Naive B cell (primary cell): ENCODE results near the gene ELOVL1. TPM values are rescaled to one million over a fixed set of nuclear protein-coding genes. Genes with fewer than 3 reads are reported as not detected.
A peak's percentile ranks its signal among the peaks of the same experiment; 100 is the strongest.
"Not testable (repeated sequence)": the region's sequence is repeated elsewhere in the genome, so short reads cannot be mapped to it uniquely, and the experiment has no call there.

Source experiments
- ATAC-seq, 2 donors: fragments of 150-1000 bp; cut with Tn5 transposase; 2 replicates each; pipeline ENCODE4 v1.10.0; 2021; ENCODE audit warnings: low read depth in 2 of 2, mild to moderate bottlenecking in 2 of 2, moderate library complexity in 2 of 2
- DNase-seq: peaks from one replicate; pipeline ENCODE4 v3.0.0; 2022
- H3K27ac Mint-ChIP-seq, 6 donors: one replicate each; pipeline ENCODE4 v1.8.0; 2020 to 2022; ENCODE audit warnings: mild to moderate bottlenecking in 6 of 6, mixed read lengths in 6 of 6, moderate library complexity in 5 of 6, inconsistent platforms in 2 of 6
- H3K27me3 Mint-ChIP-seq, 3 donors: one replicate each; pipeline ENCODE4 v1.8.0; 2021 to 2022; ENCODE audit warnings: mixed read lengths in 3 of 3, mild to moderate bottlenecking in 1 of 3
- H3K36me3 Mint-ChIP-seq, 2 donors: one replicate each; pipeline ENCODE4 v1.8.0; 2020 to 2022; ENCODE audit warnings: mixed read lengths in 2 of 2, inconsistent platforms in 1 of 2, mild to moderate bottlenecking in 1 of 2
- H3K4me1 Mint-ChIP-seq, 3 donors: one replicate each; pipeline ENCODE4 v1.8.0; 2020 to 2022; ENCODE audit warnings: mixed read lengths in 3 of 3, inconsistent platforms in 1 of 3, mild to moderate bottlenecking in 1 of 3, moderate library complexity in 1 of 3
- H3K4me3 Mint-ChIP-seq, 8 donors: one replicate each; pipeline ENCODE4 v1.8.0; 2020 to 2022; ENCODE audit warnings: mild to moderate bottlenecking in 8 of 8, mixed read lengths in 8 of 8, moderate library complexity in 8 of 8, inconsistent platforms in 2 of 8
- H3K9me3 Mint-ChIP-seq, 7 donors: one replicate each; pipeline ENCODE4 v1.8.0; 2020 to 2022; ENCODE audit warnings: mixed read lengths in 7 of 7, mild to moderate bottlenecking in 5 of 7, inconsistent platforms in 2 of 7, moderate library complexity in 1 of 7
- polyA plus RNA-seq, 6 donors: library from polyadenylated mRNA; unstranded; fragments of 300-500 nt; fragmentation: Illumina TruSeq; gene quantifications; one replicate each; pipeline ENCODE4 v1.2.3, GENCODE V29; 2021; ENCODE audit warnings: low read depth in 6 of 6

Gene ELOVL1
- 10 to 100 TPM; 55.8 to 91.0 (median 69.4) TPM for polyA plus RNA-seq

- ATAC-seq, result peak; percentile 79 to 80
- Mint-ChIP-seq H3K4me1 (peaks cover 43 to 53% (median 47%) of the 10 kb centered on the region in 3 donors), H3K36me3 (peaks cover 8 to 9% of the 10 kb centered on the region in 2 donors), H3K27me3 (no peaks in the 10 kb centered on the region), H3K4me3 (peak within 1 kb of the TSS; percentile 84 to 99 (median 92)), H3K27ac (peak within 1 kb of the TSS; percentile 85 to 99 (median 90)), H3K9me3 (no peaks in the 10 kb centered on the region)
- DNase-seq, result peak; percentile 89
Measured at GRCh38 chr1:43367904-43368645, at the start of gene ELOVL1. Gene ELOVL1, minus strand, starts transcription at chr1:43368011. Its CDS starts 2,402 bp downstream, at chr1:43365609.

DNA sequence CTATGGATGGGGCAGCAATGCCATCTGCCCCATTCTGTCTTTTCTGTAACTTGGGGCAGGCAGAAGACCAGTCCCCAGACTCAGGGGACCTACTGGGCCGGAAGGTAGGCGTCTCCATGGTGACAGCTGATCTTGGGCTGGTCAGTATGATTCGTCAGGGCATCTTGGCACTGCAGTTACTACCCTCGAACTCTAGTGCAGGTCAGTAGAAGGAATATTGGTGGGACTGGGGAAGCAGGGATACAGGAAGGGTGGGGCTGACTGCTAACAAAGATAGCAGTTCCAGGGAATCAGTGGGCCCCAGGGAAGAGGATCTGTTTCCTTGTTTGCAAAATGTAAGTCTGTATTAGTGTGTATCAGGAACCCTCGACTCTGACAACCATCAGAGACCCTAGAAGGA, 48.1 kb upstream of the ELOVL1 start:
- no peak for DNase-seq
- Mint-ChIP-seq H3K4me1 (peaks cover 5 to 6% (median 6%) of the 10 kb centered on the region in 3 donors), H3K27ac (no peak overlapping the region), H3K27me3 (no peaks in the 10 kb centered on the region), H3K9me3 (no peaks in the 10 kb centered on the region), H3K36me3 (peaks cover 8 to 9% of the 10 kb centered on the region in 2 donors), H3K4me3 (no peak overlapping the region)
- ATAC-seq, result no peak

- peak; percentile 74 for DNase-seq
- ATAC-seq, result peak; percentile 89 to 98
- H3K27ac Mint-ChIP-seq, result peak overlapping the region in 4 of 6 donors; percentile 21 to 55 (median 27)
- H3K9me3 Mint-ChIP-seq, result no peaks in the 10 kb centered on the region
- peaks cover 5 to 6% (median 6%) of the 10 kb centered on the region in 3 donors for H3K4me1 Mint-ChIP-seq
- no peaks in the 10 kb centered on the region for H3K27me3 Mint-ChIP-seq
- peaks cover 4 to 8% of the 10 kb centered on the region in 2 donors for H3K36me3 Mint-ChIP-seq
- no peak overlapping the region for H3K4me3 Mint-ChIP-seq
Measured at GRCh38 chr1:43414634-43415223, 46.9 kb upstream of the ELOVL1 start.

DNA sequence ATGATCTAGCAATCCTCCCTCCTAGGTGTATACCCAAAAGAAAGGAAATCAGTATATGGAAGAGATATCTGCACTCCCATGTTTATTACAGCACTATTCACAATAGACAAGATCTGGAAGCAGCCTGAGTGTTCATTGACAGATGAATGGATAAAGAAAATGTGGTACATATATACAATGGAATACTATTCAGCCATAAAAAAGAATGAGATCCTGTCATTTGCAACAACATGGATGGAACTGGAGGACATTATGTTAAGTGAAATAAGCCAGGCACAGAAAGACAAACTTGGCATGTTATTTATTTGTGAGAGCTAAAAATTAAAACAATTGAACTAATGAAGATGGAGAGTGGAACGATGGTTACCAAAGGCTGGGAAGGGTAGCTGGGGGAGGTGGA, 45.6 kb upstream of the ELOVL1 start:
- not testable (repeated sequence) for H3K27me3 Mint-ChIP-seq, H3K4me3 Mint-ChIP-seq, ATAC-seq, H3K9me3 Mint-ChIP-seq, DNase-seq
- H3K27ac Mint-ChIP-seq, result peak overlapping the region in 1 of 6 donors; percentile 16
- peaks cover 12 to 18% of the 10 kb centered on the region in 2 donors for H3K36me3 Mint-ChIP-seq
- peaks cover 5 to 11% (median 6%) of the 10 kb centered on the region in 3 donors for H3K4me1 Mint-ChIP-seq

DNA sequence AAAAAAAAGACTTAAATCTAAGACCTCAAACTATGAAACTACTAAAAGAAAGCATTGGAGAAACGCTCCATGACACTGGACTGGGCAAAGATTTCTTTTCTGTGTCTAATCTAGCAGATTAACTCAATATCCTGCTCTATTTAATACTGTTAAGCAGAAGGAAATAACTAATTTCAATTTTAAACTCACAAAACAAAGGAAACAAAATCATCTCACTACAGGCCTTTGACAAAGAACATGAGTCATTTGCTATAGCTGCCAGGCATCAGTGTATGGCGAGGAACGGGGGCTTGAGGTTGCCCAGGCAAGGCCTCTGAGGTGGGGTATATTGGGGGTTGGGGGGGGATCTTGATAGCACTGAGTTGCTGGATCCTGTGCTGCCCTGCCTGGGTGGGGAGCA, 42.8 kb upstream of the ELOVL1 start:
- H3K36me3 Mint-ChIP-seq, result peaks cover 21 to 35% of the 10 kb centered on the region in 2 donors
- no peaks in the 10 kb centered on the region for H3K9me3 Mint-ChIP-seq
- H3K4me1 Mint-ChIP-seq, result peaks cover 5 to 14% (median 9%) of the 10 kb centered on the region in 3 donors
- no peak for ATAC-seq
- no peak overlapping the region for H3K4me3 Mint-ChIP-seq
- no peaks in the 10 kb centered on the region for H3K27me3 Mint-ChIP-seq
- DNase-seq, result no peak
- H3K27ac Mint-ChIP-seq, result no peak overlapping the region

DNA sequence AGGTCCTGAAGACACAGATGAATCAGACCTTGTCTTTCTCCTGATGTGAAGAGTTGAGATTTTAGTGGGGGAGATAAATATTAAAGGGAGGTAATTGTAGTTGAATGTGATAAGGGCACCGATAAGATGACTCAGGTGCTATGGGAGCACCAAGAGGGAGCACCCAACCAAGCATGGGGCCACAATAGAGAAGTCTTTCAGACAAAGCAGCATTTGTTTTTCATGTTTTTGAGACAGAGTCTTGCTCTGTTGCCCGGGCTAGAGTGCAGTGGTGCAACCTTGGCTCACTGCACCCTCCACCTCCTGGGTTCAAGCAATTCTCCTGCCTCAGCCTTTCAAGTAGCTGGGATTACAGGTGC, 38.0 kb upstream of the ELOVL1 start:
- Mint-ChIP-seq H3K27ac (peak overlapping the region in 1 of 6 donors; percentile 57), H3K4me3 (no peak overlapping the region), H3K9me3 (no peaks in the 10 kb centered on the region), H3K4me1 (peaks cover 4 to 20% (median 17%) of the 10 kb centered on the region in 3 donors), H3K36me3 (peaks cover 30 to 44% of the 10 kb centered on the region in 2 donors), H3K27me3 (no peaks in the 10 kb centered on the region)
- ATAC-seq (no peak), DNase-seq (no peak)

DNA sequence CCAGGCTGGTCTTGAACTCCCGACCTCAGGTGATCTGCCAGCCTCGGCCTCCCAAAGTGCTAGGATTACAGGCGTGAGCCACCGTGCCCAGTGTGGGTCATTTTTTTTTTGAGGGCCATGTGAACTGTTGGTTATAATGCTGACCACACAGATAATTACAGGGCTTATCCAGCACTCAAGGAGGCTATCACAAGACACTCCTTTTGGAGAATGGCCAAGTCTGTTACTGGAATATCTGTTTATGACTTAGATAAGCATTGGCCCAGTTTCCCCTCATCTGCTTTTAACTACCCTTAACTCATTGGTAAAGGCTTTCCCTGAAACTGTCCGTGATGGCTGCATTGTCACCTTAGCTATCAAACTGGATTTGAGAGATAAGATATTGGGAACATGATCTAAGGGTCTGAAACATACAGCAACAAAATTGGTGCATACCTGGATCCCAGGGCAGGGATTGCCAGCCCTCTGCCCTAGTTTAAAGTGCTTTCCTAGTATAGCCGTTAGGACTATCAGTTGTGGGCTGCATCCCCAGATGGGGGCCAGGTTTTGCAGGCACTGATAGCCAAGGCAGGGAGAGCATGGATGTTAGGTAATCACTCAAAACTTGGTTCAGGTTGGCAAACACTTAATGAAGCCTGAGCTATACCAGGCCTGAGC, 37.5 kb upstream of the ELOVL1 start:
- ATAC-seq (no peak), DNase-seq (no peak)
- H3K27me3 Mint-ChIP-seq, result no peaks in the 10 kb centered on the region
- H3K4me1 Mint-ChIP-seq, result peaks cover 4 to 20% (median 17%) of the 10 kb centered on the region in 3 donors
- no peaks in the 10 kb centered on the region for H3K9me3 Mint-ChIP-seq
- no peak overlapping the region for H3K4me3 Mint-ChIP-seq
- peaks cover 30 to 44% of the 10 kb centered on the region in 2 donors for H3K36me3 Mint-ChIP-seq
- peak overlapping the region in 1 of 6 donors; percentile 57 for H3K27ac Mint-ChIP-seq

DNA sequence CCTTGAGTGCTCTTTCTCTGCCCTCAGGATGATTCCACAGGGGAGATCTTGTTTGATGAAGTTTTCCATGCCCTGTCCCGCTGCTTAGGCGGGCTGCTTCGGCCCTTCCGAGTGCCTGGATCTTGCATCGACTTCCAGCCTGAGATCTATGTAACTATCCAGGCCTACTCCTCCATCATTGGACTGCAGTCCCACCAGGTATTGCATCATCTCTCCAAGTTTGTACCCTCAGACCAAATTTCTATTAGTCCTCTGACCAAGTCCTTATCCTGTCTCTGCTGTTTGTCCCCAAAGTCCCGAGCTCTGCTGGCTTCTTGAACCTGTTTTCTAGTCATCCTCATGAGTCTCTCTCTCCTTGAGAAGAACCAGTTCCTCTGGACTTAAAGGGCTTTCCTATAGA, 36.5 kb upstream of the ELOVL1 start:
- no peak overlapping the region for H3K4me3 Mint-ChIP-seq
- H3K4me1 Mint-ChIP-seq, result peaks cover 4 to 20% (median 17%) of the 10 kb centered on the region in 3 donors
- peak overlapping the region in 2 of 6 donors; percentile 36 to 58 for H3K27ac Mint-ChIP-seq
- DNase-seq (no peak), ATAC-seq (no peak)
- no peaks in the 10 kb centered on the region for H3K9me3 Mint-ChIP-seq
- peaks cover 29 to 42% of the 10 kb centered on the region in 2 donors for H3K36me3 Mint-ChIP-seq
- H3K27me3 Mint-ChIP-seq, result no peaks in the 10 kb centered on the region

DNA sequence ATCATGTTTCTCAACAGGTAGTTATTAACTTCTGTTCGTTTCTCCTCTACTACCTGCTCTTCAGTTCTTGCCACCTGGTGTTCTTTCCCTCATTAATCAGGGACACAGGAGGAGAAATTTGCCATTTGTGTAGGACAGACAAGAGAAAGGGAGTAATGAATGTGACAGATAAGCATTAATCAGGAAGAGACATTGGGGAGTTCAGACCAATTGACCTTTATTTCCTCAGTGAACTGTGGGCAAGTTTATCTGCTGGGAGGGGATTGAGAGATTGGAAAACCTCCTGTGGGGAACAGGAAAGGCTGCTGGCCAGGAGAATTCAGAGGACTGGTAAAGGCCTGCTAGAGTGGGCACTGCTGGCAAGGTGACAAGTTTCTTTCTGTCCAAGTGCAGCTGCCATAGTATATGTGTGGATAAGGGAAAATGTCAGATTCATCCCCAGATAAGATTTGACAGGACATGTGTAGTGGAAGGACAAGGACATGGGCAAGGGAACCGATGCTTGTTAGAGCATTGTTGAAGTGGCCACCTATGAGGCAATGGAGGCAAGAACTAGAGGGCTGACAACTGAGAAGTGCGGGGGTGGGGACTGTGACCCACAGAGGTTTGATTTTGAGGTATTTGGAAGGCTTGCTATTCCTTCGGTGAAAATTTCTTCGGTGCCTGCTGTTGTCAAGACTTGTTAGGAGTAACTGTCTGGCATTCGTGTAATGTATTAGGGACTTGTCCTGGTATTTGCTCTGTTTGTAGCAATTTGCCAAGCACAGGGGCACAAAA, 34.5 kb upstream of the ELOVL1 start:
- DNase-seq (no peak), ATAC-seq (no peak)
- Mint-ChIP-seq H3K4me1 (peaks cover 4 to 22% (median 17%) of the 10 kb centered on the region in 3 donors), H3K36me3 (peaks cover 22 to 34% of the 10 kb centered on the region in 2 donors), H3K4me3 (no peak overlapping the region), H3K27ac (peak overlapping the region in 3 of 6 donors; percentile 10 to 85 (median 52)), H3K27me3 (no peaks in the 10 kb centered on the region), H3K9me3 (no peaks in the 10 kb centered on the region)

DNA sequence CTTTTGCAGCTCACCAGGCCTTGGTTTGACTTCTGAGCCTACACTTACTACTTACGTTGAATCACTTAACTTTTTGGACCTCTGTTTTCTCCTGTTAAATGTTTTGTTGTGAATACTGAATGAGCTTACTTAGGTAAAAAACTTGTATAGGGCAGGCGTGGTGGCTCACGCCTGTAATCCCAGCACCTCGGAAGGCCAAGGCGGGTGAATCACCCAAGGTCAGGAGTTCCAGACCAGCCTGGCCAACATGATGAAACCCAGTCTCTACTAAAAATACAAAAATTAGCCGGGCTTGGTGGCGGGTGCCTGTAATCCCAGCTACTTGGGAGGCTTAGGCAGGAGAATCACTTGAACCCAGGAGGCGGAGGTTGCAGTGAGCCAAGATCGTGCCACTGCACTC, 32.6 kb upstream of the ELOVL1 start:
- peaks cover 13 to 16% of the 10 kb centered on the region in 2 donors for H3K36me3 Mint-ChIP-seq
- peak overlapping the region in 1 of 6 donors; percentile 76 for H3K27ac Mint-ChIP-seq

GRCh38 chr1:43398227-43398626, 30.4 kb upstream of the ELOVL1 start:
- no peaks in the 10 kb centered on the region for H3K27me3 Mint-ChIP-seq
- ATAC-seq (no peak), DNase-seq (no peak)
- no peaks in the 10 kb centered on the region for H3K9me3 Mint-ChIP-seq
- H3K36me3 Mint-ChIP-seq, result peaks cover under 1 to 3% of the 10 kb centered on the region in 2 donors
- peak overlapping the region in 1 of 6 donors; percentile 51 for H3K27ac Mint-ChIP-seq
- H3K4me1 Mint-ChIP-seq, result peaks cover 14 to 38% (median 32%) of the 10 kb centered on the region in 3 donors
- H3K4me3 Mint-ChIP-seq, result no peak overlapping the region

More for the DNA sequence above, 32.6 kb upstream of the ELOVL1 start:
- not testable (repeated sequence) for H3K27me3 Mint-ChIP-seq, DNase-seq, H3K4me3 Mint-ChIP-seq, ATAC-seq, H3K9me3 Mint-ChIP-seq
- H3K4me1 Mint-ChIP-seq, result peaks cover 4 to 29% (median 29%) of the 10 kb centered on the region in 3 donors

- DNase-seq (no peak), ATAC-seq (no peak)
- Mint-ChIP-seq H3K4me3 (no peak overlapping the region), H3K36me3 (no peaks in the 10 kb centered on the region), H3K27ac (no peak overlapping the region), H3K9me3 (no peaks in the 10 kb centered on the region), H3K4me1 (peaks cover 19 to 34% (median 26%) of the 10 kb centered on the region in 3 donors), H3K27me3 (no peaks in the 10 kb centered on the region)
Measured at GRCh38 chr1:43396059-43396458, 28.2 kb upstream of the ELOVL1 start.

DNA sequence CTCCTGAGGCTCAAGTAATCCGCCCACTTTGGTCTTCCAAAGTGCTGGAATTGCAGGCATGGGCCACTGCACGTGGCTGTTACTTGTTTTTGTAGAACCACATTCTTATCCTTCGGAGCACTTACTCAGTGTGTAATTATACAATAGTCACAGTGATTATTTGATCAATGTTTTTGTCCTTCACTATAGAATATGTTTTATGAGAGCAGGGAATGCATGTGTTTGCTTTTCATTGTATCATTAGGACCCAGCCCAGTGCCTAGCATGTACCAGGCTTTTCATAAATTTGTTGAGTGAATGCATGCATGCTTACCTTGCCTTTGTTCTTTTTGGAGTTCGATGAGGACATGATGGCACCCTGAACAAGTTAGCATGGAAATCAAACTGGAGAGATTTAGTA, 27.7 kb upstream of the ELOVL1 start:
- Mint-ChIP-seq H3K9me3 (no peaks in the 10 kb centered on the region), H3K27me3 (no peaks in the 10 kb centered on the region), H3K4me1 (peaks cover 24 to 37% (median 29%) of the 10 kb centered on the region in 3 donors), H3K27ac (no peak overlapping the region), H3K4me3 (no peak overlapping the region), H3K36me3 (no peaks in the 10 kb centered on the region)
- DNase-seq, result no peak
- ATAC-seq, result no peak
